ENCODE data around the gene CDKN2B-AS1.

CDKN2B-AS1 gene

GRCh38 chr9:22148876-22149637, 154.5 kb downstream of the CDKN2B-AS1 start:
- DNase-seq (ENCODE audit: low read depth in 2 of 2), result no peak

GRCh38 chr9:22154064-22154463, 159.5 kb downstream of the CDKN2B-AS1 start:
- no peak for DNase-seq (ENCODE audit: low read depth in 2 of 2)

DNA sequence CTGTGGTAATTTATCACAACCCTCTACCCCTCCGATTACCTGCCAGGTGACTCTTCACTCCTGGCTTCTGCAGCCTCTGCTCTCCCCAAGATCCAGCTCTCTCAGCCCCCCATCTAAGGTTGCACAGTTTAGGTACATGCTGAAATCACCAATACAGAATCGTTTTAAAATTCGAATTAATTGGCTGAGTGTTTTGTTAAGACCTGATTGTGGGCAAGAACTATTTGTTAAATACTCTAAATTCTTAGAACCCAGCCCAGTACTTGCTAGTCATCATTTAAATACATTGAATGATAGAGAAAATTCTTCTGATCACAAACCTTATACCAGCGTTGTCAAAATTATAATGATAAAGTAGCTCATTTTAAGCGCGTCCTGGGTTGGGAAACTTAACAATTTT, 162.0 kb downstream of the CDKN2B-AS1 start:
- DNase-seq (ENCODE audit: low read depth in 2 of 2), result no peak

DNA sequence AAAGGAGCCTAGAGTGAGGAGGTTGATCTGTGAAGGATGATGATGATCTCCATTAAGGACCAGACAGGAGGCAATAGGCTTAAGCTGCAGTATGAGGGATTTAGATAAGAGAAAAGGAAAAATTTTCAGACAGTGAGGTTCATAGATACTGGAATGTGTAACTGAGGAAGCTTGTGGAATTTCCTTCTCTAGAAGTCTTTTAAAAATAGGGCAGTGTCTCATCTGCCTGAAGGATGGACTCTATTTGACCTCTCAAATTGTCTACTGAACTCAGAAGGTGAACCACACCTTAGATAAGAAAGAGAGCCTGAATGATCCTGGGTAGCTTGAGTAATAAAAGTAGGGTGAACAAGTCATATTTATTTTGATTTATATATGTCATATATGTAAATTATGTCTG, 162.7 kb downstream of the CDKN2B-AS1 start:
- no peak for DNase-seq (ENCODE audit: low read depth in 2 of 2)

DNA sequence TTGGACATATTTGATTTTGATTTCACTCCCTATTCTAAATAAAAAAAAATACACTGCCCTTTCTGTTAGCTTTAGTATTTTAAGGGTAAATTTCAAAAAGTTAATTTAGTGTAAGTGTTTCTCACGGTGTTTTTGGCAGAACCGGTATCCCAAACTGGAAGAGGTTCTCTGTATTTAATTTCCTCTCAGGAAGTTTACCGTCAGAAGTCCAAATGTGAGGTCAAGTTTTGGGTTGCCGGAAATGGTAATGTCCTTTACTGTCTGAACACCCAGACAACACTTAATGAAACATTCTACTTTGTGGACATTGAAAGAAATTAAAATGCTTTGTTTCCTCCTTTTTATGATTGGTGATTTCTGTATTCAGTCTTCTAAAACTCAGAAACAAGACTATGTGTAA, 163.2 kb downstream of the CDKN2B-AS1 start:
- no peak for DNase-seq (ENCODE audit: low read depth in 2 of 2)

- DNase-seq (ENCODE audit: low read depth in 2 of 2), result no peak
Measured at GRCh38 chr9:22158271-22158670, 163.7 kb downstream of the CDKN2B-AS1 start.

DNA sequence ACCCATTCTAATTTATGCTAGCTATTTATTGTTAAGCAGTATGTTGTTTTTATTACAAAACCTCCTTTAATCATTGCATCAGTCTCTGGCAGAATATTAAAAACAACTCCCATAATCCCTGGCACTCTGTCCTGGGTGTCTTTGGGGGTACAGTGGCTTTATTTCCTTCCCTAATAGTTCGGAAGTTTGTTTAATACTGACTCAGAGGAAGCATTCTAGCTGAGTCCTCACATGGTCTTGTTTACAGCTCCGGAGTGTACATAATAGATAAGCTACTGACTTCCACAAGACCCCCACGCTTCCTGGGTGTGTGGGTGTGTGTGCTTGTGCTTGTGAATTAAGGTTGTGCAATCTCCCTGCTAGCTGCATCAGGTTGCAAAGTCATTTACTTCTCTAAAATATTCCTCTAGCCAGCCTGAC, 164.3 kb downstream of the CDKN2B-AS1 start:
- DNase-seq (ENCODE audit: low read depth in 2 of 2), result no peak

GRCh38 chr9:22159586-22159985, 165.0 kb downstream of the CDKN2B-AS1 start:
- DNase-seq (ENCODE audit: low read depth in 2 of 2), result no peak

- DNase-seq (ENCODE audit: low read depth in 2 of 2), result no peak
Measured at GRCh38 chr9:22160221-22160620, 165.6 kb downstream of the CDKN2B-AS1 start.

- no peak for DNase-seq (ENCODE audit: low read depth in 2 of 2)
Measured at GRCh38 chr9:22165144-22165543, 170.6 kb downstream of the CDKN2B-AS1 start.

DNA sequence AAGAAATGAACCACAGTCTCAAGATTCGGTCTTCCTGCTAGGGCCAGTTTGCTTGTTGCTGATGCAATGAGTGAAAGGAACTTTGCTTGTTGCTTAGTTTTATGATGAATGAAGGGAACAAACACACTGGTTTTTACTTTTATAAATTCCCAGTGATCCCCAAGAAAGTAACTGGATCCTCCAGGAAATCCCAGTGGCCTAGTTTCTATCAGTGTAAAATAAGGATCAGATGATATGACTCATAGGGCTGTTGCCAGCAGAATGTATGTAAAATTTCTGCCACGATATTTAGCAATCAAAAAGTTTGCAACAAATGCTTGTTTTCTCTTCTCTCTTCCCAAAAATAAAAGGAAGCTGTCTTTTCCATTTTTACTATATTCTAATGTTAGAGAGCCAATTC, 174.7 kb downstream of the CDKN2B-AS1 start:
- no peak for DNase-seq (ENCODE audit: low read depth in 2 of 2)

- no peak for DNase-seq (ENCODE audit: low read depth in 2 of 2)
Measured at GRCh38 chr9:22169727-22170503, 175.3 kb downstream of the CDKN2B-AS1 start.
